NCI-H2227 (cell line): ENCODE measurements around the gene ITPA.
"Not testable (repeated sequence)": the region's sequence is repeated elsewhere in the genome, so short reads cannot be mapped to it uniquely, and the experiment has no call there.

ENCODE experiments used
- DNase-seq: peaks from one replicate; lab custom pipeline; 2025; ENCODE audit not compliant: unreplicated experiment; lab: John Stamatoyannopoulos, UW

The ITPA gene

DNA sequence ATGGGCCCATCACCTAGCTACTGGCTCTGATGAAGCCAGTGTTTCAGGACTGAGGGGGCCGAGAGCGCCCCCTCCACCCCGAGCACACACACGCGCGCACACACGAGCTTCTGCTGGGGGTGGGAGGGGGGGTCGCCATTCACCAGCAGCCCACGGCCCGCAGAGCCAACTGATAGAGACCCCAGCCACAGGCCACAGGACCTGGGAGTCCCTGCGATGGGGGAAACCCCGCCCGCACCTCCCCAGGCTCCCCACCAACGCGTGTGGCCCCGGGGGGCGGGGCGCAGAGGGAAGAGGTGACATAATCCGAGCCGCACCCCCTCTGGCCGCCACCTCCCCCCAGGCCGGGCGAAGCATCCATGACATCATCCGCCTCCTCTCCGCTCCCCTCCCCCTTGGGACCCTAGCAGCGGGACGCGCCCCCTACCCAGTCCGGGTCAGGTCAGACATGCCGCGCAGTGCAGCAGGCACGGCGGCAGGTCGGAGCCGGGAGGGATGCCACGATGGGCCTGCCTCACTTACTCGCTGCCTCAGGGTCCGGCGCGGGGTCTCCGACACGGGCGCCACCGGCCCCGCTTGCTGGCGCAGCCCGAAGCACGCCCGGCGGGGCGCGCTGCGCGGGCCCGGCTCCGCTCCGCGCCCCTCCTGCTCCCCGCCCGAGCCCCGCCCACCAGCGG, 36.2 kb upstream of the ITPA start, which contains the start of gene LZTS3:
TSS of gene LZTS3 (minus strand) at position 617 of the 677 bp plus-strand sequence. CDS start 6,386 bp downstream, outside the sequence.
- peak; percentile 91 for DNase-seq

- peak; percentile 96 for DNase-seq
Measured at GRCh38 chr20:3173610-3174441, 35.5 kb upstream of the ITPA start.

DNA sequence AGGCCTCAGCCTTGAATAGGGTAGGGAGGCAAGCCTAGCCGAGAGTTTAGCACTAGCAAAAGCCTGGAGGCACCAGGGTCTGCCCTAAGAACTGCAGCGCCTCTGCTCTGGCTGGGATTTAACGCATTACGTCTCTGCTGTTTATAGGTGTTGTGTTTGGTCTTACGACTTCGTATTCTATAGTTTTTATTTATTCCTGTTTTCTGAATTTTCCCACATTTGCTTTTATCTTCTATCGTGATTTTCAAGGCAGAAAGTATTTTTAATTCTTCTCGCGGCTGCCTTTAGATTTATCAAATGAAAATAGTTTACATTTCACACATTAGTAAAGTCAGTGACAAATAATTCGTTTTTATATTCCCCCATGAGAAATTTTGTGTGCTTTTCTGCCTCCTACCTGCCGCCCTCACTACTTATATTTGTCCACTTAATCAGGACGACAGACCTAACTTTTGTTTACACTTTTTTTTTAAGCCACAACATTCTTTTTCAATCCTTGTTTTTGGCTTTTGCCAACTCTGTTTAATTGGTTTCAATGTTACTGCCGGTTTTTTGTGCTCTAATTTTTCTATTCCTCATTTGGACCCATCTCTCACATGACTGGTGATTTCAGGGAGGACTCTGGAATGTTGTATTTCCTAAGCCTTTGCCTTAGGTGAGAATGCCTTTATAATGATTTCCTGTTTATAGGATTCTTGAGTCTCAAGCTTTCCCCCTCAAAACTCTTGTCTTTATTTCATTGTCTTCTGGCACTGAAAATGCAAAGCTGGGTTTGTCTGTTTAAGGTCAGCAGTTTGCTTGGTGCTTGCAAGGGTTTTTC, 34.6 kb upstream of the ITPA start:
- no peak for DNase-seq

DNA sequence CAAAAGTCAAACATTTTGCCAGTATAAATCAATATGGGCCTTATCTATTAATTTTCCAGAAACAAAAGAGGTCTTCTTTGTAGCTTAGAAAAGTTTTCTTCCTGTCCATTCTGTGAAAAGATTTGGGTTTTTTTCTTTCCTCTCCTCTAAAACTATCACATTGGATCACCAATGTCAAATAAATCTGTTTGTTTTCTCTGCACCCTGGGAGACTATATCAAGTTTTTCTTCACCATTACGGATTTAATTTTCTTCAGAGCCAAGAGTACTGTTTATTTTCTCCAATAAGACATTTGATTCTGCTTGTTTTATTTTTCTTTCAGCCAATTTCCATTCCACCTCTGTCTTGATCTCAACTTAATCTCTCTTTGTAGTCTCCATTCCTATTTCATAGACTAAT, 34.0 kb upstream of the ITPA start:
- no peak for DNase-seq

DNA sequence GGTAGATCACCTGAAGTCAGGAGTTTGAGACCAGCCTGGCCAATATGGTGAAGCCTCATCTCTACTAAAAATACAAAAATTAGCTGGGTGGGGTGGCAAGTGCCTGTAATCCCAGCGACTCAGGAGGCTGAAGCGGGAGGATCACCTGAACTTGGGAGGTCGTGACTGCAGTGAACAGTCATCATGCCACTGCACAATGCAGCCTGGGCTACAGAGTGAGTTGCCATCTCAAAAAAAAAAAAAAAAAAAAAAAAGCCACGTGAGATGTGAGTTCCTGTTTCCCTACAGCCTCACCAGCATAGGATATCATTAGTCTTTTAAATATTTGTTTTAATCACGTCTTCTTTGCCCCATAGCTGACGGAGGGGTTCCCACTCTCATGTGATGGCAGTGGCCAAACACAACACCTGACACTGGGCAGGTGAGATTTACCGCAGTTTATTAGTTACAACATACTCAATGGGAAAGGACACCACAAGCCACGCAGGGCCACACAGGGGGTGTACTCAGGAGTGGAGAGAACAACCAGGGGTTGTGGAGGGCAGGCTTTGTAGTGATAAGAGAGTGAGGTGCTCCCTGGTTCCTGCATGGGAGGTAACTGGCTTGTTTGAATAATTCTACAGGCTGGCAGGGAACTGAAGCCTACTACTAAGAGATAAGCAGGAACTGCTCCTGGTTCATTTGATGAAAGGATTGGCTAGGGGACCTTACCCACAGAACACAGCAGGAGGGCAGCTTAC, 31.4 kb upstream of the ITPA start:
- DNase-seq: no peak

GRCh38 chr20:3180319-3180718, 29.0 kb upstream of the ITPA start:
- DNase-seq: no peak

GRCh38 chr20:3181270-3181669, 28.0 kb upstream of the ITPA start:
- DNase-seq: no peak

GRCh38 chr20:3182429-3182828, 26.9 kb upstream of the ITPA start:
- not testable (repeated sequence) for DNase-seq

GRCh38 chr20:3183896-3184612, 25.2 kb upstream of the ITPA start:
- no peak for DNase-seq

GRCh38 chr20:3187861-3188260, 21.4 kb upstream of the ITPA start:
- not testable (repeated sequence) for DNase-seq

DNA sequence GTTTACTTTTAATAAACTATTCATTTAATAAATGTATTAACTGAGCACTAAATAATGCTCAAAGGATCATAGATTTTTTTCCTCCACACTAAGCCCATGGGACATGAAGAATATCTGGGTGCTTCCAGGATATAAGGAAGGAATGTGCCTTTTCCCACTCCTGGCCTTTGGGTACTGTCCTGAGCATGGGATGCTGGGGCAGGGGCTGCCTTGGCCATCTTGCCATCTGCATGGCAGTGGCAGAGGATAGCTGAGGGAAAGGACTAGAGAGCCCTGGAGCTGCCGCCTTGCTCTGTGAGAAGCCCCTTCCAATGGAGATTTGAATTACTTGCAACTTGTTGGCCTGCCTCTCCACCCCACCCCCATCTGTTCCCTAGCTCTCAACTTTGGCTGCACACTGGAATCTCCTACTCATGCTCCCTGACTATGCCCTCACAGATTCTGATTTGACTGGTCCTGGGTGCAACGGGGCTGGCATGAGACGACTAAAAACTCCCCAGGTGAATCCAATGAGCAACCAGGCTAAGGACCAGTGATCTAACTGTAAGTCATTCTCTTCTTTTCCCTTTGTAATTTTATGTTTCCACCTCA, 20.4 kb upstream of the ITPA start:
- DNase-seq: no peak

- DNase-seq: no peak
Measured at GRCh38 chr20:3189561-3190131, 19.7 kb upstream of the ITPA start.

DNA sequence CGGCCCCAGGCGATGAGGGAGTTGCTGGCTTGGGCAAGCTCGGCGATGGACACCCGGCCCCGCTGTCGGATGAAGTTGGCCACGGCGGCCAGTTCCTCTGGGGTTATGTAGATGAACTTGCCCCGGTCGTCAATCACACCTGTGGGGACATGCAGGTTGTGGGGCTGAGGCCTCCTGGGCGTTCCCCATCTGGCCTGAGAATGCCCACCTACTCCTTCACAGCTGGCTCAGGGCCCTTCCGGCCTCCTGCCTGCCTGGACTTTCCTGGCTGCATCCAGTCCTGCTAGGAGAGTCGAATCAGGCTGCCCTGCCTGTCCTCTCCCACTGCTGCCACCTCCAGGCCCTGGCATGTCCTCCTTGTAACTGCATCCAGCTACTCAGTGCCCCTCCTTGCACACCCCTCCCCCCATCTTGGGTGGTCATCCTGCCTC, 18.6 kb upstream of the ITPA start:
- no peak for DNase-seq

GRCh38 chr20:3192226-3193015, 16.9 kb upstream of the ITPA start:
- DNase-seq: no peak

DNA sequence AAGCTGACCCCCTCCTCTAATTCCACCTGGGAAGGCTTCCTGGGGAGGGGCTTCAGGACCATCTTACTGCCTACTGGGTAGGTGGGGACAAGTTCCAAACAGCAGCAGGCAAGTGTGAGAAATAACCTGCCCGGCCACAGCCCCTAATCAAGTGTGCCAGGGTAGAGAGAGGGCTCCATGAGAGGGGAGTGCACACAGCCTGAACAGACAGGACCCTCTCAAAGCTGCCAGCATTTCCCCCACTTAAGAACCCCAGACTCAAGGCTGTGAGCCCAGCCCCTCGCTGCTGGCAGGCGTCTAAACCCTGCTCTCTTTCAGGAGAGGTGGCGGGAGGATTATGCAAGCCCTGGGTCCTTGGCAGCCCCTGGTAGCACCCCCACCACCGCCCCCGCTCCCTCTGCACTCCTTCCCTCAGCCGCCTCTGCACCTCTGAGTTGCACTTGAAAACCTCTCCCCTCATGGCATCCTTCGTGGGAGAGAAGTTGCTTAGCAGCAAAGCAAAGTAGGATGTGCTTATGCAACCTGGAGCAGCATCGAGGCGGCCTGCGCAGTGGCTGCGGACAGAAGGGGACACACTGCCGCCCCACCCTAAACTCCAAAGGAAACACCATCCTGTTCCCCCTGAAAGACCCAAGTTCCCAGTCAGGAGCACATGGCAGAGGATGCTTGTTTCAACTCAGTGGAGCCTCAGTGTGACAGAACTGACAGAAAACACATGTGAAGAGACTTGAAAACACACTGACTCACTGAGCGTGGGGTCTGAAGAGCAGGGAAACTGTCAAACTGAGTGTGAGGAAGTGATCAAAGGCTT, 15.3 kb upstream of the ITPA start:
- no peak for DNase-seq

GRCh38 chr20:3194617-3195280, 14.5 kb upstream of the ITPA start:
- DNase-seq: no peak

- no peak for DNase-seq
Measured at GRCh38 chr20:3195590-3196237, 13.6 kb upstream of the ITPA start.
